Measurements from ENCODE around the gene RUBCNL. TPM values are rescaled to one million over a fixed set of nuclear protein-coding genes. Genes with fewer than 3 reads are reported as not detected.

The RUBCNL gene
- total and polyA plus RNA-seq, 2 of the 8 experiments (the other 6 are each of a cell fraction or from before 2014, with no cell fraction given): 2.6 to 4.9 TPM

DNA sequence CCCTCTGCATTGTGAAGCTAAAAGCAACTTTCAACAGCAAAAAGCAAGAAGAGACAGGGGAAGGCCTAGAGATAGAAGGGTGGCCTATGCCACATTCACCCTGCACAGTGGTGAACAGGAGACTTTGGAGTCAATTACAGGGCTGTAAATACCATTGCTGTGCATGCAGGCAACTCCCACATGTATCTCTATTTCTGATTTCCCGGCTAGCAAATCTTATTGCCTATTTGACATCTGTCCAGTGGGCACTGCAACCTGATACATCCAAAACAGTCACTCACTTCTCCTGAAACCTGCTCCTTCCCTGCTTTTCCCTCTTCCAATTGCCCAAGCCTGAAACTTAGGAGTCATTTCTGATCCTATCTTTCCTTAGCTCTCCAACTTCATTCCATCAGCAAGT lies 13.4 kb downstream of the RUBCNL start (continued):
- TF ChIP-seq, protein P1, sequence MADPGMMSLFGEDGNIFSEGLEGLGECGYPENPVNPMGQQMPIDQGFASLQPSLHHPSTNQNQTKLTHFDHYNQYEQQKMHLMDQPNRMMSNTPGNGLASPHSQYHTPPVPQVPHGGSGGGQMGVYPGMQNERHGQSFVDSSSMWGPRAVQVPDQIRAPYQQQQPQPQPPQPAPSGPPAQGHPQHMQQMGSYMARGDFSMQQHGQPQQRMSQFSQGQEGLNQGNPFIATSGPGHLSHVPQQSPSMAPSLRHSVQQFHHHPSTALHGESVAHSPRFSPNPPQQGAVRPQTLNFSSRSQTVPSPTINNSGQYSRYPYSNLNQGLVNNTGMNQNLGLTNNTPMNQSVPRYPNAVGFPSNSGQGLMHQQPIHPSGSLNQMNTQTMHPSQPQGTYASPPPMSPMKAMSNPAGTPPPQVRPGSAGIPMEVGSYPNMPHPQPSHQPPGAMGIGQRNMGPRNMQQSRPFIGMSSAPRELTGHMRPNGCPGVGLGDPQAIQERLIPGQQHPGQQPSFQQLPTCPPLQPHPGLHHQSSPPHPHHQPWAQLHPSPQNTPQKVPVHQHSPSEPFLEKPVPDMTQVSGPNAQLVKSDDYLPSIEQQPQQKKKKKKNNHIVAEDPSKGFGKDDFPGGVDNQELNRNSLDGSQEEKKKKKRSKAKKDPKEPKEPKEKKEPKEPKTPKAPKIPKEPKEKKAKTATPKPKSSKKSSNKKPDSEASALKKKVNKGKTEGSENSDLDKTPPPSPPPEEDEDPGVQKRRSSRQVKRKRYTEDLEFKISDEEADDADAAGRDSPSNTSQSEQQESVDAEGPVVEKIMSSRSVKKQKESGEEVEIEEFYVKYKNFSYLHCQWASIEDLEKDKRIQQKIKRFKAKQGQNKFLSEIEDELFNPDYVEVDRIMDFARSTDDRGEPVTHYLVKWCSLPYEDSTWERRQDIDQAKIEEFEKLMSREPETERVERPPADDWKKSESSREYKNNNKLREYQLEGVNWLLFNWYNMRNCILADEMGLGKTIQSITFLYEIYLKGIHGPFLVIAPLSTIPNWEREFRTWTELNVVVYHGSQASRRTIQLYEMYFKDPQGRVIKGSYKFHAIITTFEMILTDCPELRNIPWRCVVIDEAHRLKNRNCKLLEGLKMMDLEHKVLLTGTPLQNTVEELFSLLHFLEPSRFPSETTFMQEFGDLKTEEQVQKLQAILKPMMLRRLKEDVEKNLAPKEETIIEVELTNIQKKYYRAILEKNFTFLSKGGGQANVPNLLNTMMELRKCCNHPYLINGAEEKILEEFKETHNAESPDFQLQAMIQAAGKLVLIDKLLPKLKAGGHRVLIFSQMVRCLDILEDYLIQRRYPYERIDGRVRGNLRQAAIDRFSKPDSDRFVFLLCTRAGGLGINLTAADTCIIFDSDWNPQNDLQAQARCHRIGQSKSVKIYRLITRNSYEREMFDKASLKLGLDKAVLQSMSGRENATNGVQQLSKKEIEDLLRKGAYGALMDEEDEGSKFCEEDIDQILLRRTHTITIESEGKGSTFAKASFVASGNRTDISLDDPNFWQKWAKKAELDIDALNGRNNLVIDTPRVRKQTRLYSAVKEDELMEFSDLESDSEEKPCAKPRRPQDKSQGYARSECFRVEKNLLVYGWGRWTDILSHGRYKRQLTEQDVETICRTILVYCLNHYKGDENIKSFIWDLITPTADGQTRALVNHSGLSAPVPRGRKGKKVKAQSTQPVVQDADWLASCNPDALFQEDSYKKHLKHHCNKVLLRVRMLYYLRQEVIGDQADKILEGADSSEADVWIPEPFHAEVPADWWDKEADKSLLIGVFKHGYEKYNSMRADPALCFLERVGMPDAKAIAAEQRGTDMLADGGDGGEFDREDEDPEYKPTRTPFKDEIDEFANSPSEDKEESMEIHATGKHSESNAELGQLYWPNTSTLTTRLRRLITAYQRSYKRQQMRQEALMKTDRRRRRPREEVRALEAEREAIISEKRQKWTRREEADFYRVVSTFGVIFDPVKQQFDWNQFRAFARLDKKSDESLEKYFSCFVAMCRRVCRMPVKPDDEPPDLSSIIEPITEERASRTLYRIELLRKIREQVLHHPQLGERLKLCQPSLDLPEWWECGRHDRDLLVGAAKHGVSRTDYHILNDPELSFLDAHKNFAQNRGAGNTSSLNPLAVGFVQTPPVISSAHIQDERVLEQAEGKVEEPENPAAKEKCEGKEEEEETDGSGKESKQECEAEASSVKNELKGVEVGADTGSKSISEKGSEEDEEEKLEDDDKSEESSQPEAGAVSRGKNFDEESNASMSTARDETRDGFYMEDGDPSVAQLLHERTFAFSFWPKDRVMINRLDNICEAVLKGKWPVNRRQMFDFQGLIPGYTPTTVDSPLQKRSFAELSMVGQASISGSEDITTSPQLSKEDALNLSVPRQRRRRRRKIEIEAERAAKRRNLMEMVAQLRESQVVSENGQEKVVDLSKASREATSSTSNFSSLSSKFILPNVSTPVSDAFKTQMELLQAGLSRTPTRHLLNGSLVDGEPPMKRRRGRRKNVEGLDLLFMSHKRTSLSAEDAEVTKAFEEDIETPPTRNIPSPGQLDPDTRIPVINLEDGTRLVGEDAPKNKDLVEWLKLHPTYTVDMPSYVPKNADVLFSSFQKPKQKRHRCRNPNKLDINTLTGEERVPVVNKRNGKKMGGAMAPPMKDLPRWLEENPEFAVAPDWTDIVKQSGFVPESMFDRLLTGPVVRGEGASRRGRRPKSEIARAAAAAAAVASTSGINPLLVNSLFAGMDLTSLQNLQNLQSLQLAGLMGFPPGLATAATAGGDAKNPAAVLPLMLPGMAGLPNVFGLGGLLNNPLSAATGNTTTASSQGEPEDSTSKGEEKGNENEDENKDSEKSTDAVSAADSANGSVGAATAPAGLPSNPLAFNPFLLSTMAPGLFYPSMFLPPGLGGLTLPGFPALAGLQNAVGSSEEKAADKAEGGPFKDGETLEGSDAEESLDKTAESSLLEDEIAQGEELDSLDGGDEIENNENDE (IDR thresholded peaks at IDR 0.05; ENCODE audit: insufficient replicate concordance, low read length): no peak
- no peak for TF ChIP-seq SIRT6 (IDR thresholded peaks at IDR 0.05; ENCODE audit: low read length)
- no peak for TF ChIP-seq CHD1 (IDR thresholded peaks at IDR 0.05; ENCODE audit: low read depth, low read length)
- TF ChIP-seq RBBP5 (IDR thresholded peaks at IDR 0.05; ENCODE audit: borderline replicate concordance, low read depth, low read length): no peak
- TF ChIP-seq SAP30 (IDR thresholded peaks at IDR 0.05; ENCODE audit: insufficient read depth, insufficient replicate concordance, low read length): no peak
- TF ChIP-seq BRCA1 (IDR thresholded peaks at IDR 0.05; ENCODE audit: low read depth, low read length): no peak

Data from H1 (cell line).